ENCODE results near the gene SPSB2.
A peak's percentile ranks its signal among the peaks of the same experiment; 100 is the strongest.
"Not testable (repeated sequence)": the region's sequence is repeated elsewhere in the genome, so short reads cannot be mapped to it uniquely, and the experiment has no call there.

The SPSB2 gene

GRCh38 chr12:6883252-6883651, 10.1 kb upstream of the SPSB2 start:
- TF ChIP-seq EZH2phosphoT487 (IDR thresholded peaks at IDR 0.05; ENCODE audit: borderline replicate concordance) (no peak), CTCF (conservative IDR thresholded peaks at IDR 0.05; ENCODE audit: low read length) (no peak)
- Histone ChIP-seq H4K20me1 (ENCODE audit: insufficient read depth, low read length, poor library complexity, severe bottlenecking) (no peaks in the 10 kb centered on the region), H3K9ac (ENCODE audit: low read depth, low read length, poor library complexity, severe bottlenecking) (no peak overlapping the region), H3F3A (ENCODE audit: low read depth) (no peaks in the 10 kb centered on the region), H3K4me1 (ENCODE audit: insufficient read depth, low read length, poor library complexity, severe bottlenecking) (no peaks in the 10 kb centered on the region), H3K79me2 (ENCODE audit: insufficient read depth, low read length) (no peaks in the 10 kb centered on the region), H3K27me3 (ENCODE audit: insufficient read depth, low read length, poor library complexity, severe bottlenecking) (no peaks in the 10 kb centered on the region), H3K4me2 (ENCODE audit: low read depth, low read length, poor library complexity, severe bottlenecking) (no peak overlapping the region), H3K9me3 (ENCODE audit: insufficient read depth, low read depth, low read length) (no peaks in the 10 kb centered on the region), H3K9me2 (replicated peaks; ENCODE audit: low read depth, low read length) (no peaks in the 10 kb centered on the region), H3K36me3 (ENCODE audit: insufficient read depth, low read length) (no peaks in the 10 kb centered on the region), H2AFZ (ENCODE audit: low read length) (no peak overlapping the region), H3K4me3 (ENCODE audit: low read length, poor library complexity, severe bottlenecking) (no peak overlapping the region)

GRCh38 chr12:6879824-6880223, 6.7 kb upstream of the SPSB2 start:
- not testable (repeated sequence) for H3K4me1 ChIP-seq (ENCODE audit: insufficient read depth, low read length, poor library complexity, severe bottlenecking); H3K9me2 ChIP-seq (replicated peaks; ENCODE audit: low read depth, low read length); H3K4me2 ChIP-seq (ENCODE audit: low read depth, low read length, poor library complexity, severe bottlenecking); H3K36me3 ChIP-seq (ENCODE audit: insufficient read depth, low read length); H3K9ac ChIP-seq (ENCODE audit: low read depth, low read length, poor library complexity, severe bottlenecking); H3K4me3 ChIP-seq (ENCODE audit: low read length, poor library complexity, severe bottlenecking); H3F3A ChIP-seq (ENCODE audit: low read depth); H3K79me2 ChIP-seq (ENCODE audit: insufficient read depth, low read length); H3K27me3 ChIP-seq (ENCODE audit: insufficient read depth, low read length, poor library complexity, severe bottlenecking); H3K9me3 ChIP-seq (ENCODE audit: insufficient read depth, low read depth, low read length); H2AFZ ChIP-seq (ENCODE audit: low read length); H4K20me1 ChIP-seq (ENCODE audit: insufficient read depth, low read length, poor library complexity, severe bottlenecking)

GRCh38 chr12:6874015-6874368, 889 bp upstream of the SPSB2 start:
- peaks cover 45% of the 10 kb centered on the region for H3K79me2 ChIP-seq (ENCODE audit: insufficient read depth, low read length)
- H3F3A ChIP-seq (ENCODE audit: low read depth); H3K9me2 ChIP-seq (replicated peaks; ENCODE audit: low read depth, low read length); H3K9me3 ChIP-seq (ENCODE audit: insufficient read depth, low read depth, low read length); H3K27me3 ChIP-seq (ENCODE audit: insufficient read depth, low read length, poor library complexity, severe bottlenecking): not testable (repeated sequence)
- H4K20me1 ChIP-seq (ENCODE audit: insufficient read depth, low read length, poor library complexity, severe bottlenecking): peaks cover 40% of the 10 kb centered on the region
- peak overlapping the region; percentile 92; the same call in 1 of the 2 replicates for H2AFZ ChIP-seq (ENCODE audit: low read length)
- peak overlapping the region; percentile 98 for H3K4me2 ChIP-seq (ENCODE audit: low read depth, low read length, poor library complexity, severe bottlenecking)
- peak overlapping the region; percentile 94 for H3K4me3 ChIP-seq (ENCODE audit: low read length, poor library complexity, severe bottlenecking)
- peaks cover 36% of the 10 kb centered on the region for H3K4me1 ChIP-seq (ENCODE audit: insufficient read depth, low read length, poor library complexity, severe bottlenecking)
- H3K36me3 ChIP-seq (ENCODE audit: insufficient read depth, low read length): peaks cover 25% of the 10 kb centered on the region; the same call in 1 of the 2 replicates
- H3K9ac ChIP-seq (ENCODE audit: low read depth, low read length, poor library complexity, severe bottlenecking): peak overlapping the region; percentile 85

GRCh38 chr12:6872073-6873048, 742 bp downstream of the SPSB2 start:
- Histone ChIP-seq H2AFZ (ENCODE audit: low read length) (no peak overlapping the region), H3K79me2 (ENCODE audit: insufficient read depth, low read length) (peaks cover 61% of the 10 kb centered on the region), H3K36me3 (ENCODE audit: insufficient read depth, low read length) (peaks cover 25% of the 10 kb centered on the region; the same call in 1 of the 2 replicates), H3K4me1 (ENCODE audit: insufficient read depth, low read length, poor library complexity, severe bottlenecking) (peaks cover 36% of the 10 kb centered on the region), H3K27me3 (ENCODE audit: insufficient read depth, low read length, poor library complexity, severe bottlenecking) (peaks cover 4% of the 10 kb centered on the region), H4K20me1 (ENCODE audit: insufficient read depth, low read length, poor library complexity, severe bottlenecking) (peaks cover 51% of the 10 kb centered on the region), H3K9me3 (ENCODE audit: insufficient read depth, low read depth, low read length) (no peaks in the 10 kb centered on the region), H3K4me3 (ENCODE audit: low read length, poor library complexity, severe bottlenecking) (peak overlapping the region; percentile 94), H3K9ac (ENCODE audit: low read depth, low read length, poor library complexity, severe bottlenecking) (peak overlapping the region; percentile 92), H3K9me2 (replicated peaks; ENCODE audit: low read depth, low read length) (no peaks in the 10 kb centered on the region), H3F3A (ENCODE audit: low read depth) (peaks cover 5% of the 10 kb centered on the region; the same call in 1 of the 2 replicates), H3K4me2 (ENCODE audit: low read depth, low read length, poor library complexity, severe bottlenecking) (peak overlapping the region; percentile 98)
- TF ChIP-seq CTCF (conservative IDR thresholded peaks at IDR 0.05; ENCODE audit: low read length) (peak; percentile 81), EZH2phosphoT487 (IDR thresholded peaks at IDR 0.05; ENCODE audit: borderline replicate concordance) (no peak)
